ENCODE data around the gene SLC6A6.
"Not testable (repeated sequence)": the region's sequence is repeated elsewhere in the genome, so short reads cannot be mapped to it uniquely, and the experiment has no call there.

SLC6A6 gene

DNA sequence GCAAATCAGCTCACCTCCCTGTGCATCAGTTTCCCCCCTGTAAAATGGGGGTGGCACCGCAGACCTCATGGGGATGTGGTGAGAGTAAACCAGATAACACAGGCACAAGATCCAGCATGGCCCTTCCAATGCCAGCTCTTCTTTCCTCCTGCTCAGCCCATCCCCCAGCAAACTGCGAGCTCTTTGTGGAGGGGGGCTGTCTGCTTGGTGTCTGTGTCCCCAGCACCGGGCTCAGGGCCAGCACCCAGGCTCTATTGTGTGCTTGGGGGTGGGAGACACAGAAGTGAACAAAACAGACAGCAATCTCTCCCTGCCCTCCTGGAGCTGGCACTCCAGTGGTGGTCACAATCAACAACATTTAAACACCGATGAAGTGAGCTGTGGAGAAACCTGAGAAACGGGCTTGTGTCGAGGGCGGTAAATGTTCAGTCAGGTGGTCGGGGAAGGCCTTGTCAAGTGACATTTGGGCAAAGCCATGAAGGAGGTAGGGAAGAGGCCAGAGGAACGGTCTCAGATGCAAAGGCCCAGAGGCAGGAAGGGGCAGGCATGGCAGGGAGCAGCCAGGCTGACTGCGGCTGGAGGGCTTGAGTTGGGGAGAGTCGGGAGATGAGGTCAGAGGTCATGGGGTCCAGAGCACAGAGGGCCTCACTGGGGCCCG is 109.3 kb downstream of the SLC6A6 start:
- DNase-seq (ENCODE audit: low read depth): no peak
- TF ChIP-seq, protein P1, sequence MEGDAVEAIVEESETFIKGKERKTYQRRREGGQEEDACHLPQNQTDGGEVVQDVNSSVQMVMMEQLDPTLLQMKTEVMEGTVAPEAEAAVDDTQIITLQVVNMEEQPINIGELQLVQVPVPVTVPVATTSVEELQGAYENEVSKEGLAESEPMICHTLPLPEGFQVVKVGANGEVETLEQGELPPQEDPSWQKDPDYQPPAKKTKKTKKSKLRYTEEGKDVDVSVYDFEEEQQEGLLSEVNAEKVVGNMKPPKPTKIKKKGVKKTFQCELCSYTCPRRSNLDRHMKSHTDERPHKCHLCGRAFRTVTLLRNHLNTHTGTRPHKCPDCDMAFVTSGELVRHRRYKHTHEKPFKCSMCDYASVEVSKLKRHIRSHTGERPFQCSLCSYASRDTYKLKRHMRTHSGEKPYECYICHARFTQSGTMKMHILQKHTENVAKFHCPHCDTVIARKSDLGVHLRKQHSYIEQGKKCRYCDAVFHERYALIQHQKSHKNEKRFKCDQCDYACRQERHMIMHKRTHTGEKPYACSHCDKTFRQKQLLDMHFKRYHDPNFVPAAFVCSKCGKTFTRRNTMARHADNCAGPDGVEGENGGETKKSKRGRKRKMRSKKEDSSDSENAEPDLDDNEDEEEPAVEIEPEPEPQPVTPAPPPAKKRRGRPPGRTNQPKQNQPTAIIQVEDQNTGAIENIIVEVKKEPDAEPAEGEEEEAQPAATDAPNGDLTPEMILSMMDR (conservative IDR thresholded peaks at IDR 0.05; ENCODE audit: control insufficient read depth, insufficient read depth, low read depth, low read length): no peak
- no peak overlapping the region for H3K4me3 ChIP-seq (ENCODE audit: control insufficient read depth, low read depth, low read length)

DNA sequence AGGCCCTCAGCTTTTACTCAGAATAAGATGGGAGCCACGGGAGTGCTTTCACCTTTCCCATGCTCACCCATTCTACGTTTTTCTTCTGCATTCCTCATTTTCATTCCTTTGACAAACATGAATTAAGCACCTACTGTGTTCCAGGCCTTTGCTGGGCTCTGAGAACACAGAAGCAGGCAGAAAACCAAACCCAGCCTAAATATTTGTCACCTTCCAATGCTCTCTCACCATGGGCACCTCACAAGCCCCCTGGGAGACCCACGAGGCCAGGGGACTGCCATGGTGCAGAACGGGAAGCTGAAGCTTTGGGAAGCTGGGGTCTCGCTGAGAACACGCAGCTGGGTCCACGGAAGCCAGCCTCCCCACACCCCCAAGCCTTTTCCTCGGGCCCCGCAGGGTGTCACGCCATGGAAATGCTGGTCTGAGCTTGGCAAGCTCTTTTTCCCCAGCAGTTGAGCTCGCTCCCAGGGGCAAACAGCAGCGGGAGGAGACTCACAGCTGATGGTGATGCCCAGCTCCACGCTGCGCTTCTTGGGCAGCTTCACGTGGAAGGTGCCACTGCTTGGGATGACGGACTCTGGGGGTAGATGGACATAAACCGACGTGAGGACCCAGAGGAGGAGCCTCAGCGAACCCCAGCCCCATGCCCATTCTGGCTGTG is 110.0 kb downstream of the SLC6A6 start:
- no peak overlapping the region for H3K4me3 ChIP-seq (ENCODE audit: control insufficient read depth, low read depth, low read length)
- TF ChIP-seq, protein P1 (conservative IDR thresholded peaks at IDR 0.05; ENCODE audit: control insufficient read depth, insufficient read depth, low read depth, low read length): no peak
- DNase-seq (ENCODE audit: low read depth): no peak

DNA sequence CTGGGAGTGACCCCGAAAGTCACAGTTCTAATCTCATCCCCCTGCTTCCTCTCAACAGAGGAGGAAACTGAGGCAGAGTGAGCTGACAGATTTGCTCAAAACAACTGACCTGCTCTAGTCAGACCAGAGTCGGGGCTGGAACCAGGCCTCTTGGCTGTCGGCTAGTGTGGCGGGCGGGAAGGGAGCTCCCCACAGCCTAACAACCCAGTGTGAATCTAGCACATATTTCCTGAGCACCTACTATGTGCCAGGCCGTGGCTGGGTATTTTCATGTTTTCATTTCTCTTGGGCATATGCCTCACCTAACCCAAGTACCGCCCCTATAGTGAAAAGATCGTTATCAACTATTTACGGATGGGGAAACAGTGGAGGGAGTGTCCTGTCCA is 110.5 kb downstream of the SLC6A6 start:
- DNase-seq (ENCODE audit: low read depth): no peak
- TF ChIP-seq, protein P1 (conservative IDR thresholded peaks at IDR 0.05; ENCODE audit: control insufficient read depth, insufficient read depth, low read depth, low read length): no peak
- H3K4me3 ChIP-seq (ENCODE audit: control insufficient read depth, low read depth, low read length): no peak overlapping the region

GRCh38 chr3:14513566-14514322 is 111.3 kb downstream of the SLC6A6 start:
- DNase-seq (ENCODE audit: low read depth): no peak
- TF ChIP-seq, protein P1 (conservative IDR thresholded peaks at IDR 0.05; ENCODE audit: control insufficient read depth, insufficient read depth, low read depth, low read length): no peak
- H3K4me3 ChIP-seq (ENCODE audit: control insufficient read depth, low read depth, low read length): no peak overlapping the region

DNA sequence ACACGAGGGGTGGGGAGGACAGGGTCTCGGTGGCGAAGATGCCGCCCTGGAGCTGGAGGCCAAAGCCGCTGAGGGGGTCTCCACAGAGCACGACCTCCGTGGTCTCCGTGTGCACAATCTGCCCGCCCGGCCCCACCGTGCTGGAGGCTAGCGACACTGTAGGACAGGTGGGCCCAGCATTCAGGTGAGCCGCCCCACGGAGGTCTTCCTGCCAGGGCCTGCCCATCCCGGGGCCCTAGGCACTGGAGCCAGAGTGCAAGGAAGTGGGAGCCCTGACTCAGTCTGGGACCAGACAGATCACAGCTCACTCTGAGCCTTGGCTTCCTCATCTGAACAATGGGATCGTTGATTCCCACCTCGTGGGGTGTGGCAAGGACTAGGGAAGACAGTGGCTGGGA is 111.9 kb downstream of the SLC6A6 start:
- no peak for DNase-seq (ENCODE audit: low read depth)
- TF ChIP-seq, protein P1 (conservative IDR thresholded peaks at IDR 0.05; ENCODE audit: control insufficient read depth, insufficient read depth, low read depth, low read length): no peak
- no peak overlapping the region for H3K4me3 ChIP-seq (ENCODE audit: control insufficient read depth, low read depth, low read length)

- H3K4me3 ChIP-seq (ENCODE audit: control insufficient read depth, low read depth, low read length); DNase-seq (ENCODE audit: low read depth): not testable (repeated sequence)
Measured at GRCh38 chr3:14515526-14515925, 113.1 kb downstream of the SLC6A6 start.

DNA sequence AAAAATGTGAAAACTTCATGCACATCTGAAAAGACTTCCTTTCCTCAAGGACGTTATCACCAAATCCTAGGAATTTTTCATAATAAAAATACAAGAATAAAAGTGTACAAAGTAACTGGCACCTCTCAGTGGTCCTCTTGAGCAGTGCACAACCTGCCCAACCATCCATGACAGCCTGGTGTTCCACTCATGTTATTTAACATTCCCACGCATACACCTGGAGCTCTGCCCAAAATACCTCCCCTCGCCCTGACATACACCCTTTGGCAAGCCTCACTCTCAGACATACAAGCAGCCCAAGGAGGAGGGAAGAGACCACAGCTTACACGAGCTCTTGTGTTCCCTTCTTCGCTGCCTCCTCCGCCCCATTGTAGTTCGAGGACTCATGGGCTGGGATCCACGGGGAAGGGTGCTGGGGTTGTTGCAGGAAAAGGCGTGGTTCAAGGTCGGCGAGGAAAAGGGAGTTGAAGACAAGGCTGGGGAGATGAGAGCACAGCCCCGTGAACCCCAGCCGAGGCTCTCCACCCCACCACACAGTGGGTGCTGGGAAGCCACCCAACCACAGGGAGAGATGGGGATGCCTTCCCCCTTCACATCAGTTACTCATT is 114.4 kb downstream of the SLC6A6 start:
- no peak overlapping the region for H3K4me3 ChIP-seq (ENCODE audit: control insufficient read depth, low read depth, low read length)
- TF ChIP-seq, protein P1 (conservative IDR thresholded peaks at IDR 0.05; ENCODE audit: control insufficient read depth, insufficient read depth, low read depth, low read length): no peak
- no peak for DNase-seq (ENCODE audit: low read depth)

All from fibroblast of mammary gland (primary cell).